HepG2 (cell line): ENCODE results near the gene FITM1. TPM values are rescaled to one million over a fixed set of nuclear protein-coding genes. Genes with fewer than 3 reads are reported as not detected.

Experiments
- CBX5 ChIP-seq: sonication (generic); formaldehyde crosslinking; IDR thresholded peaks from 2 replicates; pipeline ENCODE4 v1.4.0; 2020; ENCODE audit warnings: missing genetic modification reagents, borderline replicate concordance
- CC2D1A ChIP-seq: sonication (generic); formaldehyde crosslinking; IDR thresholded peaks from 2 replicates; pipeline ENCODE4 v1.8.1; 2023; ENCODE audit warnings: mild to moderate bottlenecking, missing genetic modification reagents
- CREB1 ChIP-seq, 2 experiments: fragments of 450-650 bp in 1 of 2; IDR thresholded peaks; 2 replicates each; pipeline ENCODE4 v1.6.1; 2016 to 2017; ENCODE audit warnings: control low read depth in 1 of 2, mild to moderate bottlenecking in 1 of 2, missing compliant biosample characterization in 1 of 2, missing genetic modification characterization in 1 of 2
- FOXP1 ChIP-seq, 2 experiments: fragments of 450-650 bp in 1 of 2; IDR thresholded peaks; 2 replicates each; pipeline ENCODE4 v1.6.1; 2017 to 2018; ENCODE audit warnings: antibody characterized with exemption in 1 of 2
- HOXA7 ChIP-seq: sonication (generic); formaldehyde crosslinking; IDR thresholded peaks from 2 replicates; pipeline ENCODE4 v1.8.1; 2022; ENCODE audit warnings: mild to moderate bottlenecking, missing genetic modification reagents, moderate library complexity
- MATR3 ChIP-seq: sonication (generic); formaldehyde crosslinking; IDR thresholded peaks from 2 replicates; pipeline ENCODE4 v1.4.0; 2020; ENCODE audit warnings: missing genetic modification reagents
- NKX3-1 ChIP-seq: sonication (generic); formaldehyde crosslinking; IDR thresholded peaks from 2 replicates; pipeline ENCODE4 v1.5.0; 2020; ENCODE audit warnings: missing genetic modification reagents
- NPAS2 ChIP-seq: sonication (generic); formaldehyde crosslinking; IDR thresholded peaks from 2 replicates; pipeline ENCODE4 v1.8.0; 2022; ENCODE audit warnings: mild to moderate bottlenecking, missing genetic modification reagents, borderline replicate concordance
- PRPF4 ChIP-seq: fragments of 200-400 bp; formaldehyde crosslinking; IDR thresholded peaks from 2 replicates; pipeline ENCODE4 v1.6.1; 2016; ENCODE audit warnings: low read length, low read depth; ENCODE audit not compliant: poor library complexity, severe bottlenecking
- RARG ChIP-seq: sonication (generic); formaldehyde crosslinking; IDR thresholded peaks from 2 replicates; pipeline ENCODE4 v1.4.0; 2020; ENCODE audit warnings: low read depth, mild to moderate bottlenecking, missing genetic modification reagents
- ZMAT3 ChIP-seq: sonication (generic); formaldehyde crosslinking; conservative IDR thresholded peaks from 2 replicates; pipeline ENCODE4 v1.7.0; 2021; ENCODE audit warnings: missing genetic modification reagents
- ZNF160 ChIP-seq: sonication (generic); formaldehyde crosslinking; IDR thresholded peaks from 2 replicates; pipeline ENCODE4 v1.8.0; 2022; ENCODE audit warnings: mild to moderate bottlenecking, inconsistent platforms, missing genetic modification reagents
- ZNF17 ChIP-seq: sonication (generic); formaldehyde crosslinking; IDR thresholded peaks from 2 replicates; pipeline ENCODE4 v1.5.0; 2020; ENCODE audit warnings: mild to moderate bottlenecking, missing genetic modification reagents
- ZNF430 ChIP-seq: sonication (generic); formaldehyde crosslinking; IDR thresholded peaks from 2 replicates; pipeline ENCODE4 v1.9.0; 2021; ENCODE audit warnings: mild to moderate bottlenecking, missing genetic modification reagents
- ZNF496 ChIP-seq: sonication (generic); formaldehyde crosslinking; IDR thresholded peaks from 2 replicates; pipeline ENCODE4 v1.8.1; 2023; ENCODE audit warnings: mild to moderate bottlenecking, moderate library complexity, missing genetic modification reagents; ENCODE audit not compliant: insufficient replicate concordance
- ZNF605 ChIP-seq: sonication (generic); formaldehyde crosslinking; IDR thresholded peaks from 2 replicates; pipeline ENCODE4 v1.8.0; 2022; ENCODE audit warnings: mild to moderate bottlenecking, missing genetic modification reagents
- polyA plus RNA-seq, 8 experiments: library from polyadenylated mRNA; depleted of rRNA in 3 of 8; stranded (reverse) in 7 of 8; unstranded in 1 of 8; fragments of >200 nt; fragmentation: Illumina TruSeq in 4 of 8; extraction: Trizol in 4 of 8; gene quantifications; 2 replicates each; pipeline versions ENCODE4 v1.2.1 to v1.2.3, GENCODE V29; 2011 to 2016; ENCODE audit warnings: low read depth in 4 of 8, missing spikeins in 1 of 8, mixed read lengths in 1 of 8; ENCODE audit not compliant: insufficient read depth in 1 of 8
- total RNA-seq, 5 experiments: library from RNA; depleted of rRNA; stranded (reverse); fragments of >200 nt; fragmentation: Illumina TruSeq; extraction: Trizol; gene quantifications; 2 replicates each; pipeline ENCODE4 v1.2.3, GENCODE V29; 2016; ENCODE audit warnings: low read depth in 1 of 5
- TF ChIP-seq, protein P1 (sequence below): sonication (generic); formaldehyde crosslinking; IDR thresholded peaks from 2 replicates; pipeline ENCODE4 v1.5.0; 2020; ENCODE audit warnings: missing genetic modification reagents, mild to moderate bottlenecking, borderline replicate concordance
- TF ChIP-seq, protein P2 (sequence below): sonication (generic); formaldehyde crosslinking; IDR thresholded peaks from 2 replicates; pipeline ENCODE4 v1.5.0; 2020; ENCODE audit warnings: mild to moderate bottlenecking, missing genetic modification reagents, borderline replicate concordance
- TF ChIP-seq, protein P3 (sequence below): sonication (generic); formaldehyde crosslinking; IDR thresholded peaks from 2 replicates; pipeline ENCODE4 v1.4.0; 2020; ENCODE audit warnings: mild to moderate bottlenecking, missing genetic modification reagents
- TF ChIP-seq, protein P4 (sequence below): sonication (generic); formaldehyde crosslinking; IDR thresholded peaks from 2 replicates; pipeline ENCODE4 v1.9.0; 2021; ENCODE audit warnings: missing genetic modification reagents, borderline replicate concordance
- TF ChIP-seq, protein P5 (sequence below): sonication (generic); formaldehyde crosslinking; IDR thresholded peaks from 2 replicates; pipeline ENCODE4 v1.8.1; 2023; ENCODE audit warnings: missing genetic modification reagents, inconsistent platforms, borderline replicate concordance

FITM1 gene
- total and polyA plus RNA-seq, 2 of the 13 experiments (the other 11 are each of a cell fraction or from before 2014, with no cell fraction given): 2.7 to 5.8 TPM

GRCh38 chr14:24146453-24146977 is 16.1 kb downstream of the FITM1 start, which contains the start of gene PSME2 (continued):
- TF ChIP-seq, protein P1, sequence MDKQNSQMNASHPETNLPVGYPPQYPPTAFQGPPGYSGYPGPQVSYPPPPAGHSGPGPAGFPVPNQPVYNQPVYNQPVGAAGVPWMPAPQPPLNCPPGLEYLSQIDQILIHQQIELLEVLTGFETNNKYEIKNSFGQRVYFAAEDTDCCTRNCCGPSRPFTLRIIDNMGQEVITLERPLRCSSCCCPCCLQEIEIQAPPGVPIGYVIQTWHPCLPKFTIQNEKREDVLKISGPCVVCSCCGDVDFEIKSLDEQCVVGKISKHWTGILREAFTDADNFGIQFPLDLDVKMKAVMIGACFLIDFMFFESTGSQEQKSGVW (CRISPR knock-in tag): no peak
- TF ChIP-seq ZNF17 (CRISPR knock-in tag): no peak
- TF ChIP-seq NPAS2 (CRISPR knock-in tag): no peak
- no peak; the same call in 1 of the 2 replicates for TF ChIP-seq CBX5 (CRISPR knock-in tag)
- peak; percentile 81 for TF ChIP-seq ZNF160
- TF ChIP-seq MATR3 (CRISPR knock-in tag): no peak
- TF ChIP-seq ZMAT3 (CRISPR knock-in tag): peak; percentile 97; the same call in 1 of the 2 replicates
- no peak for TF ChIP-seq ZNF430
- no peak for TF ChIP-seq ZNF496 (CRISPR knock-in tag)
- TF ChIP-seq, protein P2, sequence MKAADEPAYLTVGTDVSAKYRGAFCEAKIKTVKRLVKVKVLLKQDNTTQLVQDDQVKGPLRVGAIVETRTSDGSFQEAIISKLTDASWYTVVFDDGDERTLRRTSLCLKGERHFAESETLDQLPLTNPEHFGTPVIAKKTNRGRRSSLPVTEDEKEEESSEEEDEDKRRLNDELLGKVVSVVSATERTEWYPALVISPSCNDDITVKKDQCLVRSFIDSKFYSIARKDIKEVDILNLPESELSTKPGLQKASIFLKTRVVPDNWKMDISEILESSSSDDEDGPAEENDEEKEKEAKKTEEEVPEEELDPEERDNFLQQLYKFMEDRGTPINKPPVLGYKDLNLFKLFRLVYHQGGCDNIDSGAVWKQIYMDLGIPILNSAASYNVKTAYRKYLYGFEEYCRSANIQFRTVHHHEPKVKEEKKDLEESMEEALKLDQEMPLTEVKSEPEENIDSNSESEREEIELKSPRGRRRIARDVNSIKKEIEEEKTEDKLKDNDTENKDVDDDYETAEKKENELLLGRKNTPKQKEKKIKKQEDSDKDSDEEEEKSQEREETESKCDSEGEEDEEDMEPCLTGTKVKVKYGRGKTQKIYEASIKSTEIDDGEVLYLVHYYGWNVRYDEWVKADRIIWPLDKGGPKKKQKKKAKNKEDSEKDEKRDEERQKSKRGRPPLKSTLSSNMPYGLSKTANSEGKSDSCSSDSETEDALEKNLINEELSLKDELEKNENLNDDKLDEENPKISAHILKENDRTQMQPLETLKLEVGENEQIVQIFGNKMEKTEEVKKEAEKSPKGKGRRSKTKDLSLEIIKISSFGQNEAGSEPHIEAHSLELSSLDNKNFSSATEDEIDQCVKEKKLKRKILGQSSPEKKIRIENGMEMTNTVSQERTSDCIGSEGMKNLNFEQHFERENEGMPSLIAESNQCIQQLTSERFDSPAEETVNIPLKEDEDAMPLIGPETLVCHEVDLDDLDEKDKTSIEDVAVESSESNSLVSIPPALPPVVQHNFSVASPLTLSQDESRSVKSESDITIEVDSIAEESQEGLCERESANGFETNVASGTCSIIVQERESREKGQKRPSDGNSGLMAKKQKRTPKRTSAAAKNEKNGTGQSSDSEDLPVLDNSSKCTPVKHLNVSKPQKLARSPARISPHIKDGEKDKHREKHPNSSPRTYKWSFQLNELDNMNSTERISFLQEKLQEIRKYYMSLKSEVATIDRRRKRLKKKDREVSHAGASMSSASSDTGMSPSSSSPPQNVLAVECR (CRISPR knock-in tag): no peak
- no peak for TF ChIP-seq CC2D1A (CRISPR knock-in tag)
- TF ChIP-seq, protein P3, sequence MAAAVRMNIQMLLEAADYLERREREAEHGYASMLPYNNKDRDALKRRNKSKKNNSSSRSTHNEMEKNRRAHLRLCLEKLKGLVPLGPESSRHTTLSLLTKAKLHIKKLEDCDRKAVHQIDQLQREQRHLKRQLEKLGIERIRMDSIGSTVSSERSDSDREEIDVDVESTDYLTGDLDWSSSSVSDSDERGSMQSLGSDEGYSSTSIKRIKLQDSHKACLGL (CRISPR knock-in tag): peak; percentile 95
- no peak for TF ChIP-seq FOXP1 (IDR thresholded peaks at IDR 0.05)
- TF ChIP-seq FOXP1 (CRISPR knock-in tag; IDR thresholded peaks at IDR 0.05): peak; percentile 27; the same call in 1 of the 2 replicates
- TF ChIP-seq, protein P4, sequence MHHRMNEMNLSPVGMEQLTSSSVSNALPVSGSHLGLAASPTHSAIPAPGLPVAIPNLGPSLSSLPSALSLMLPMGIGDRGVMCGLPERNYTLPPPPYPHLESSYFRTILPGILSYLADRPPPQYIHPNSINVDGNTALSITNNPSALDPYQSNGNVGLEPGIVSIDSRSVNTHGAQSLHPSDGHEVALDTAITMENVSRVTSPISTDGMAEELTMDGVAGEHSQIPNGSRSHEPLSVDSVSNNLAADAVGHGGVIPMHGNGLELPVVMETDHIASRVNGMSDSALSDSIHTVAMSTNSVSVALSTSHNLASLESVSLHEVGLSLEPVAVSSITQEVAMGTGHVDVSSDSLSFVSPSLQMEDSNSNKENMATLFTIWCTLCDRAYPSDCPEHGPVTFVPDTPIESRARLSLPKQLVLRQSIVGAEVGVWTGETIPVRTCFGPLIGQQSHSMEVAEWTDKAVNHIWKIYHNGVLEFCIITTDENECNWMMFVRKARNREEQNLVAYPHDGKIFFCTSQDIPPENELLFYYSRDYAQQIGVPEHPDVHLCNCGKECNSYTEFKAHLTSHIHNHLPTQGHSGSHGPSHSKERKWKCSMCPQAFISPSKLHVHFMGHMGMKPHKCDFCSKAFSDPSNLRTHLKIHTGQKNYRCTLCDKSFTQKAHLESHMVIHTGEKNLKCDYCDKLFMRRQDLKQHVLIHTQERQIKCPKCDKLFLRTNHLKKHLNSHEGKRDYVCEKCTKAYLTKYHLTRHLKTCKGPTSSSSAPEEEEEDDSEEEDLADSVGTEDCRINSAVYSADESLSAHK: 0 out of 2 replicates have a peak, but pooled peaks have one; percentile 75
- TF ChIP-seq RARG (CRISPR knock-in tag): no peak
- TF ChIP-seq ZNF605 (CRISPR knock-in tag): no peak
- TF ChIP-seq HOXA7 (CRISPR knock-in tag): no peak
- TF ChIP-seq, protein P5, sequence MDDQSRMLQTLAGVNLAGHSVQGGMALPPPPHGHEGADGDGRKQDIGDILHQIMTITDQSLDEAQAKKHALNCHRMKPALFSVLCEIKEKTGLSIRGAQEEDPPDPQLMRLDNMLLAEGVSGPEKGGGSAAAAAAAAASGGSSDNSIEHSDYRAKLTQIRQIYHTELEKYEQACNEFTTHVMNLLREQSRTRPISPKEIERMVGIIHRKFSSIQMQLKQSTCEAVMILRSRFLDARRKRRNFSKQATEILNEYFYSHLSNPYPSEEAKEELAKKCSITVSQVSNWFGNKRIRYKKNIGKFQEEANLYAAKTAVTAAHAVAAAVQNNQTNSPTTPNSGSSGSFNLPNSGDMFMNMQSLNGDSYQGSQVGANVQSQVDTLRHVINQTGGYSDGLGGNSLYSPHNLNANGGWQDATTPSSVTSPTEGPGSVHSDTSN: no peak
- peak; percentile 38; the same call in 1 of the 2 replicates for TF ChIP-seq CREB1 (IDR thresholded peaks at IDR 0.05)
- TF ChIP-seq CREB1 (CRISPR knock-in tag; IDR thresholded peaks at IDR 0.05): no peak
- no peak for TF ChIP-seq NKX3-1
- TF ChIP-seq PRPF4: no peak
